Endothelial cell of umbilical vein (primary cell): ENCODE data around the gene C6orf136. TPM values are rescaled to one million over a fixed set of nuclear protein-coding genes. Genes with fewer than 3 reads are reported as not detected.

Source experiments
- BruUV-seq: library from RNA; stranded (reverse); fragments of 400-500 nt; replicated peaks from 2 replicates; lab custom pipeline; 2021; lab: Mats Ljungman, UMichigan
- CTCF ChIA-PET: fragments of 300-600, 350-600 bp; sonication (Branson Sonifier 250); formaldehyde crosslinking; loops from one replicate; lab custom pipeline; 2021; ENCODE audit warnings: antibody characterized with exemption, inconsistent platforms; lab: Charles Lee
- POLR2A ChIA-PET: fragments of 300-600, 350-600 bp; sonication (Branson Sonifier 250); formaldehyde crosslinking; loops from one replicate; lab custom pipeline; 2021; ENCODE audit warnings: antibody characterized with exemption, inconsistent platforms; lab: Charles Lee
- DNase-seq: peaks from one replicate; pipeline ENCODE4 v3.0.0-alpha.2; 2011; ENCODE audit warnings: low read depth, low spot score
- FAIRE-seq: peaks from 2 replicates; lab custom pipeline; 2011; peaks lifted over from hg19 to GRCh38; lab: Jason Lieb, UNC
- H2AFZ ChIP-seq: 2 replicates; pipeline ENCODE4 v1.6.0; 2012; ENCODE audit warnings: low read depth, low read length, control low read depth, inconsistent platforms
- H3K27ac ChIP-seq: 2 replicates; pipeline ENCODE4 v1.5.1; 2011; ENCODE audit warnings: low read depth, mild to moderate bottlenecking, control low read depth, low read length, moderate library complexity; ENCODE audit not compliant: insufficient read depth
- H3K27me3 ChIP-seq, 2 experiments: 2 replicates each; pipeline versions ENCODE4 v1.6.0 to v1.6.1; 2011; ENCODE audit warnings: low read length in 2 of 2, mixed read lengths in 1 of 2; ENCODE audit not compliant: control insufficient read depth in 2 of 2, insufficient read depth in 2 of 2
- H3K36me3 ChIP-seq, 2 experiments: 2 replicates in 1 of 2; 3 replicates in 1 of 2; pipeline ENCODE4 v1.5.1; 2011; ENCODE audit warnings: low read length in 2 of 2, mild to moderate bottlenecking in 1 of 2, moderate library complexity in 1 of 2; ENCODE audit not compliant: control insufficient read depth in 2 of 2, insufficient read depth in 2 of 2; ENCODE audit errors: extremely low read depth in 1 of 2
- H3K4me1 ChIP-seq: 3 replicates; pipeline ENCODE4 v1.5.1; 2011; ENCODE audit warnings: mild to moderate bottlenecking, low read length; ENCODE audit not compliant: control insufficient read depth, insufficient read depth; ENCODE audit errors: extremely low read depth
- H3K4me2 ChIP-seq: 2 replicates; pipeline ENCODE4 v1.6.1; 2011; ENCODE audit warnings: low read length, control low read depth, mixed read lengths; ENCODE audit not compliant: insufficient read depth
- H3K4me3 ChIP-seq, 3 experiments: fragments of 200-600 bp in 1 of 3; sonication (generic), shearing (Covaris generic) in 1 of 3; replicated peaks in 1 of 3; 2 replicates each; pipeline ENCODE4 v1.5.1; 2011 to 2016; ENCODE audit warnings: control low read depth in 3 of 3, low read length in 3 of 3, mild to moderate bottlenecking in 2 of 3, inconsistent platforms in 1 of 3, low read depth in 1 of 3, moderate library complexity in 1 of 3; ENCODE audit not compliant: insufficient read depth in 1 of 3
- H3K79me2 ChIP-seq: 2 replicates; pipeline ENCODE4 v1.6.0; 2012; ENCODE audit warnings: low read length, inconsistent platforms; ENCODE audit not compliant: control insufficient read depth, insufficient read depth
- H3K9ac ChIP-seq: replicated peaks from 2 replicates; pipeline ENCODE3; 2011; ENCODE audit warnings: low read length, control low read depth; ENCODE audit not compliant: insufficient read depth; ENCODE audit errors: extremely low read depth
- H3K9me1 ChIP-seq: replicated peaks from 3 replicates; pipeline ENCODE4 v1.6.0; 2011; ENCODE audit warnings: mild to moderate bottlenecking, low read length; ENCODE audit not compliant: control insufficient read depth, insufficient read depth; ENCODE audit errors: extremely low read depth
- H3K9me3 ChIP-seq: replicated peaks from 2 replicates; pipeline ENCODE4 v1.5.1; 2012; ENCODE audit warnings: low read length, inconsistent platforms; ENCODE audit not compliant: control insufficient read depth, insufficient read depth
- H4K20me1 ChIP-seq: replicated peaks from 2 replicates; pipeline ENCODE3; 2011; ENCODE audit warnings: mild to moderate bottlenecking, low read length; ENCODE audit not compliant: control insufficient read depth, insufficient read depth; ENCODE audit errors: extremely low read depth
- EZH2 ChIP-seq: IDR thresholded peaks from 2 replicates; pipeline ENCODE4 v1.6.1; 2012; ENCODE audit warnings: borderline replicate concordance, low read depth, mild to moderate bottlenecking, moderate library complexity, low read length, inconsistent platforms; ENCODE audit not compliant: severe bottlenecking
- FOS ChIP-seq: IDR thresholded peaks from 2 replicates; pipeline ENCODE4 v1.6.1; 2011; ENCODE audit warnings: mild to moderate bottlenecking, low read length, moderate library complexity, borderline replicate concordance; ENCODE audit not compliant: insufficient read depth
- GATA2 ChIP-seq: IDR thresholded peaks from 2 replicates; pipeline ENCODE4 v1.7.0; 2011; ENCODE audit warnings: low read depth, mild to moderate bottlenecking, moderate library complexity, mixed read lengths, low read length; ENCODE audit not compliant: insufficient read length, insufficient read depth
- JUN ChIP-seq: IDR thresholded peaks from 2 replicates; pipeline ENCODE4 v1.6.1; 2011; ENCODE audit warnings: borderline replicate concordance, low read depth; ENCODE audit not compliant: insufficient read length, insufficient read depth
- MAX ChIP-seq: IDR thresholded peaks from 2 replicates; pipeline ENCODE4 v1.6.1; 2011; ENCODE audit not compliant: insufficient read depth, insufficient read length
- MYC ChIP-seq: IDR thresholded peaks from one replicate; pipeline ENCODE4 v1.6.1; 2011; ENCODE audit warnings: mild to moderate bottlenecking, low read depth, low read length
- POLR2A ChIP-seq: IDR thresholded peaks from 2 replicates; pipeline ENCODE4 v1.6.1; 2012; ENCODE audit warnings: low read depth, mild to moderate bottlenecking, control low read depth, low read length
- POLR2AphosphoS5 ChIP-seq: IDR thresholded peaks from 2 replicates; pipeline ENCODE4 v1.6.1; 2012; ENCODE audit warnings: low read depth, mild to moderate bottlenecking, control low read depth, low read length, moderate library complexity; ENCODE audit not compliant: insufficient read depth
- dilution Hi-C: fragments of 300-500 bp; cut with MboI; formaldehyde crosslinking; loops from one replicate; pipeline ENCODE4 v1.15.0; 2019; ENCODE audit warnings: low sequenced_read_pairs; ENCODE audit not compliant: extremely low pct_ligation_motif_present
- intact Hi-C: fragments of 100-400 bp; cut with micrococcal nuclease; formaldehyde crosslinking; loops from one replicate; pipeline ENCODE4 v1.10.0; 2022
- polyA plus RNA-seq, 4 experiments: library from polyadenylated mRNA; depleted of rRNA in 3 of 4; stranded (reverse) in 3 of 4; unstranded in 1 of 4; fragments of >200 nt; gene quantifications; 2 replicates each; pipeline versions ENCODE4 v1.2.1 to v1.2.3, GENCODE V29; 2011 to 2012; ENCODE audit warnings: missing spikeins in 1 of 4
- total RNA-seq: library from RNA; stranded (reverse); gene quantifications from 2 replicates; pipeline ENCODE4 v1.2.3, GENCODE V29; 2021
- TF ChIP-seq, protein P1 (sequence below), 2 donors: IDR thresholded peaks; 1 replicate in 1 of 2; 2 replicates in 1 of 2; pipeline ENCODE4 v1.5.1; 2011; ENCODE audit warnings: low read length in 2 of 2, mild to moderate bottlenecking in 2 of 2, moderate library complexity in 2 of 2, control low read depth in 1 of 2, inconsistent platforms in 1 of 2, low read depth in 1 of 2; ENCODE audit not compliant: insufficient read depth in 1 of 2; ENCODE audit errors: extremely low read depth in 1 of 2

The C6orf136 gene
- total and polyA plus RNA-seq, 2 donors (not counting 3 experiments of a cell fraction or from before 2014, with no cell fraction given): 19.1 to 21.0 TPM

GRCh38 chr6:30601436-30601814, 45.5 kb upstream of the C6orf136 start:
- no peak overlapping the region for H2AFZ ChIP-seq
- ChIA-PET POLR2A (interaction anchor here (6.2 kb wide), 1 partner anchor 12 kb away, joined by 63 read pairs; no protein-coding TSS in a partner anchor), CTCF (interaction anchor here (0.9 to 8.8 kb wide), 4 partner anchors 11 to 129 kb away, joined by 3 to 149 read pairs (median 6); no protein-coding TSS in a partner anchor)
- dilution Hi-C loops: no loop called here
- no peaks in the 10 kb centered on the region for H4K20me1 ChIP-seq
- no peak for DNase-seq
- intact Hi-C loops: no loop called here
- H3K9me3 ChIP-seq: no peaks in the 10 kb centered on the region
- H3K4me2 ChIP-seq: no peak overlapping the region
- H3K36me3 ChIP-seq: peaks cover 40 to 56% of the 10 kb centered on the region in 2 experiments
- peaks cover 8% of the 10 kb centered on the region for H3K4me1 ChIP-seq
- H3K27ac ChIP-seq: no peak overlapping the region
- no peaks in the 10 kb centered on the region for H3K9me1 ChIP-seq
- no peak overlapping the region for H3K4me3 ChIP-seq
- TF ChIP-seq JUN (no peak), GATA2 (no peak), MYC (no peak), POLR2AphosphoS5 (no peak), MAX (no peak), FOS (no peak), EZH2 (no peak), POLR2A (no peak)
- TF ChIP-seq, protein P1, sequence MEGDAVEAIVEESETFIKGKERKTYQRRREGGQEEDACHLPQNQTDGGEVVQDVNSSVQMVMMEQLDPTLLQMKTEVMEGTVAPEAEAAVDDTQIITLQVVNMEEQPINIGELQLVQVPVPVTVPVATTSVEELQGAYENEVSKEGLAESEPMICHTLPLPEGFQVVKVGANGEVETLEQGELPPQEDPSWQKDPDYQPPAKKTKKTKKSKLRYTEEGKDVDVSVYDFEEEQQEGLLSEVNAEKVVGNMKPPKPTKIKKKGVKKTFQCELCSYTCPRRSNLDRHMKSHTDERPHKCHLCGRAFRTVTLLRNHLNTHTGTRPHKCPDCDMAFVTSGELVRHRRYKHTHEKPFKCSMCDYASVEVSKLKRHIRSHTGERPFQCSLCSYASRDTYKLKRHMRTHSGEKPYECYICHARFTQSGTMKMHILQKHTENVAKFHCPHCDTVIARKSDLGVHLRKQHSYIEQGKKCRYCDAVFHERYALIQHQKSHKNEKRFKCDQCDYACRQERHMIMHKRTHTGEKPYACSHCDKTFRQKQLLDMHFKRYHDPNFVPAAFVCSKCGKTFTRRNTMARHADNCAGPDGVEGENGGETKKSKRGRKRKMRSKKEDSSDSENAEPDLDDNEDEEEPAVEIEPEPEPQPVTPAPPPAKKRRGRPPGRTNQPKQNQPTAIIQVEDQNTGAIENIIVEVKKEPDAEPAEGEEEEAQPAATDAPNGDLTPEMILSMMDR (IDR thresholded peaks at IDR 0.05; ENCODE audit: extremely low read depth in 1 of 2, insufficient read depth in 1 of 2, low read depth in 1 of 2, low read length in 2 of 2): no peak
- no peaks in the 10 kb centered on the region for H3K27me3 ChIP-seq
- FAIRE-seq: no peak
- BruUV-seq: no TSS peak
- H3K9ac ChIP-seq: no peak overlapping the region
- no peaks in the 10 kb centered on the region for H3K79me2 ChIP-seq
